GM12878 (cell line): ENCODE data around the gene HOXB3. TPM values are rescaled to one million over a fixed set of nuclear protein-coding genes. Genes with fewer than 3 reads are reported as not detected.

Source experiments
- ATAC-seq: fragments of 200-7000 bp; cut with Tn5 transposase; 3 replicates; pipeline ENCODE4 v1.9.1; 2020; ENCODE audit warnings: mild to moderate bottlenecking, moderate library complexity
- BruUV-seq: library from RNA; stranded (reverse); fragments of 400-500 nt; replicated peaks from 2 replicates; lab custom pipeline; 2021; lab: Mats Ljungman, UMichigan
- CTCF ChIA-PET: fragments of 300-600 bp; sonication (Branson Sonifier 250); formaldehyde crosslinking; extraction: SDS; loops from one replicate; lab custom pipeline; 2021; ENCODE audit warnings: inconsistent platforms; lab: Yijun Ruan, JAX
- POLR2A ChIA-PET: fragments of 350-600 bp; formaldehyde crosslinking; extraction: SDS; loops from one replicate; lab custom pipeline; 2021; ENCODE audit warnings: inconsistent platforms; lab: Charles Lee
- RAD21 ChIA-PET: fragments of 300-600 bp; sonication (Branson Sonifier 250); formaldehyde crosslinking; loops from one replicate; lab custom pipeline; 2023; ENCODE audit warnings: antibody characterized with exemption; ENCODE audit not compliant: unreplicated experiment; lab: Charles Lee
- SMC1A ChIA-PET: fragments of 300-600 bp; sonication (Branson Sonifier 250); formaldehyde crosslinking; loops from one replicate; lab custom pipeline; 2023; ENCODE audit not compliant: unreplicated experiment, uncharacterized antibody; lab: Charles Lee
- DNase-seq: peaks from one replicate; pipeline ENCODE4 v3.0.0-alpha.2; 2011; ENCODE audit warnings: low read depth, low spot score
- FAIRE-seq: peaks from 3 replicates; lab custom pipeline; 2011; peaks lifted over from hg19 to GRCh38; lab: Jason Lieb, UNC
- H2AFZ ChIP-seq: 2 replicates; pipeline ENCODE4 v1.6.0; 2011; ENCODE audit warnings: low read depth, low read length, control low read depth; ENCODE audit not compliant: control insufficient read depth
- H3K27ac ChIP-seq: 2 replicates; pipeline ENCODE4 v1.5.1; 2011; ENCODE audit warnings: control low read depth; ENCODE audit not compliant: control insufficient read depth, insufficient read depth
- H3K27me3 ChIP-seq, 2 experiments: replicated peaks in 1 of 2; 2 replicates each; pipeline versions ENCODE4 v1.6.0 to v1.6.1; 2011; ENCODE audit warnings: low read length in 1 of 2; ENCODE audit not compliant: control insufficient read depth in 2 of 2, insufficient read depth in 2 of 2
- H3K36me3 ChIP-seq, 2 experiments: 2 replicates each; pipeline ENCODE4 v1.5.1; 2011; ENCODE audit warnings: low read length in 1 of 2; ENCODE audit not compliant: control insufficient read depth in 2 of 2, insufficient read depth in 2 of 2
- H3K4me1 ChIP-seq: 2 replicates; pipeline ENCODE4 v1.6.1; 2011; ENCODE audit warnings: mild to moderate bottlenecking, low read length, moderate library complexity, mixed read lengths; ENCODE audit not compliant: control insufficient read depth, insufficient read depth
- H3K4me2 ChIP-seq: 2 replicates; pipeline ENCODE4 v1.6.0; 2011; ENCODE audit warnings: control low read depth; ENCODE audit not compliant: control insufficient read depth, insufficient read depth
- H3K4me3 ChIP-seq: fragments of 200-600 bp; sonication (generic); 2 replicates; pipeline ENCODE4 v1.5.1; 2016
- H3K79me2 ChIP-seq: 2 replicates; pipeline ENCODE4 v1.6.0; 2011; ENCODE audit warnings: low read length; ENCODE audit not compliant: control insufficient read depth, insufficient read depth
- H3K9ac ChIP-seq: 2 replicates; pipeline ENCODE4 v1.8.0; 2011; ENCODE audit warnings: low read length, control low read depth, mixed read lengths; ENCODE audit not compliant: control insufficient read depth, insufficient read depth
- H3K9me3 ChIP-seq: replicated peaks from 3 replicates; pipeline ENCODE4 v1.5.1; 2011; ENCODE audit warnings: mild to moderate bottlenecking, low read length; ENCODE audit not compliant: control insufficient read depth, insufficient read depth
- H4K20me1 ChIP-seq: 2 replicates; pipeline ENCODE4 v1.6.0; 2011; ENCODE audit not compliant: control insufficient read depth, insufficient read depth
- CBX5 ChIP-seq: sonication (generic); IDR thresholded peaks from 2 replicates; pipeline ENCODE4 v1.6.1; 2016; ENCODE audit warnings: low read depth, moderate library complexity, mild to moderate bottlenecking, inconsistent platforms
- CEBPB ChIP-seq, 2 experiments: fragments of 150-350 bp in 1 of 2; IDR thresholded peaks; 2 replicates each; pipeline ENCODE4 v1.6.1; 2012 to 2014; ENCODE audit warnings: low read depth in 2 of 2, low read length in 2 of 2, borderline replicate concordance in 1 of 2, inconsistent platforms in 1 of 2
- CHD1 ChIP-seq: IDR thresholded peaks from 2 replicates; pipeline ENCODE4 v1.6.1; 2012; ENCODE audit warnings: low read depth, low read length, improper control_type of control experiment
- CREB1 ChIP-seq: IDR thresholded peaks from 2 replicates; pipeline ENCODE4 v1.6.1; 2012; ENCODE audit warnings: low read depth, mild to moderate bottlenecking, inconsistent platforms
- FOXK2 ChIP-seq: fragments of 450-650 bp; IDR thresholded peaks from 2 replicates; pipeline ENCODE4 v1.6.1; 2017; ENCODE audit warnings: mild to moderate bottlenecking, moderate library complexity
- IKZF2 ChIP-seq, 2 experiments: fragments of 450-650 bp; IDR thresholded peaks; 2 replicates each; pipeline ENCODE4 v1.6.1; 2017; ENCODE audit warnings: mild to moderate bottlenecking in 2 of 2, moderate library complexity in 2 of 2
- SKIL ChIP-seq: fragments of 450-650 bp; IDR thresholded peaks from 2 replicates; pipeline ENCODE4 v1.6.1; 2017; ENCODE audit warnings: mild to moderate bottlenecking, low read depth, inconsistent platforms; ENCODE audit not compliant: poor library complexity, severe bottlenecking
- SMARCA5 ChIP-seq: fragments of 450-650 bp; IDR thresholded peaks from 2 replicates; pipeline ENCODE4 v1.6.1; 2017; ENCODE audit warnings: mild to moderate bottlenecking
- SPI1 ChIP-seq: IDR thresholded peaks from 2 replicates; pipeline ENCODE4 v1.6.1; 2011; ENCODE audit warnings: low read depth, mild to moderate bottlenecking, low read length, moderate library complexity, borderline replicate concordance; ENCODE audit not compliant: insufficient read depth
- TCF12 ChIP-seq: IDR thresholded peaks from 2 replicates; pipeline ENCODE4 v1.6.1; 2011; ENCODE audit warnings: low read depth, mild to moderate bottlenecking, low read length
- ZBTB33 ChIP-seq: fragments of 450-650 bp; IDR thresholded peaks from 2 replicates; pipeline ENCODE4 v1.6.1; 2017; ENCODE audit warnings: mild to moderate bottlenecking
- ZNF384 ChIP-seq: IDR thresholded peaks from 2 replicates; pipeline ENCODE4 v1.6.1; 2012; ENCODE audit warnings: low read depth, mild to moderate bottlenecking, low read length, improper control_type of control experiment, borderline replicate concordance
- WGBS: methylation state at CpG from one replicate; pipeline ENCODE4 v1.1.6; 2016; ENCODE audit warnings: low lambda C conversion rate; ENCODE audit not compliant: insufficient replicate concordance, insufficient coverage; ENCODE audit errors: missing lambda C conversion rate; 5-methylcytosine and 5-hydroxymethylcytosine counted together
- in situ Hi-C: fragments of 300-500 bp; cut with MboI; formaldehyde crosslinking; loops from 9 replicates; pipeline ENCODE4 v1.14.3; 2018; ENCODE audit warnings: mixed read lengths
- intact Hi-C: fragments of 100-400 bp; cut with micrococcal nuclease; formaldehyde crosslinking; loops from one replicate; pipeline ENCODE4 v1.14.2; 2022; ENCODE audit not compliant: unreplicated experiment
- polyA plus RNA-seq, 11 experiments: library from polyadenylated mRNA; depleted of rRNA in 4 of 11; unstranded in 6 of 11; stranded (reverse) in 5 of 11; fragments of >200 nt; fragmentation: Nextera tagmentation in 4 of 11; fragmentation: Illumina TruSeq in 1 of 11; extraction: Ambion mirVana in 4 of 11; extraction: Trizol in 1 of 11; gene quantifications; 1 replicate in 1 of 11; 2 replicates in 10 of 11; pipeline versions ENCODE4 v1.2.1 to v1.2.3, GENCODE V29; 2011 to 2016; ENCODE audit warnings: inconsistent platforms in 2 of 11, missing spikeins in 2 of 11, low read depth in 1 of 11
- total RNA-seq, 4 experiments: library from RNA; depleted of rRNA in 3 of 4; stranded (reverse); fragments of >200 nt in 3 of 4; fragmentation: Illumina TruSeq in 1 of 4; extraction: Trizol in 1 of 4; gene quantifications; 2 replicates each; pipeline versions ENCODE4 v1.2.1 to v1.2.3, GENCODE V29; 2013 to 2021

The HOXB3 gene
- total and polyA plus RNA-seq, 10 of the 15 experiments (the other 5 are each of a cell fraction or from before 2014, with no cell fraction given): 0.19 to 7.7 (median 2.9) TPM

DNA sequence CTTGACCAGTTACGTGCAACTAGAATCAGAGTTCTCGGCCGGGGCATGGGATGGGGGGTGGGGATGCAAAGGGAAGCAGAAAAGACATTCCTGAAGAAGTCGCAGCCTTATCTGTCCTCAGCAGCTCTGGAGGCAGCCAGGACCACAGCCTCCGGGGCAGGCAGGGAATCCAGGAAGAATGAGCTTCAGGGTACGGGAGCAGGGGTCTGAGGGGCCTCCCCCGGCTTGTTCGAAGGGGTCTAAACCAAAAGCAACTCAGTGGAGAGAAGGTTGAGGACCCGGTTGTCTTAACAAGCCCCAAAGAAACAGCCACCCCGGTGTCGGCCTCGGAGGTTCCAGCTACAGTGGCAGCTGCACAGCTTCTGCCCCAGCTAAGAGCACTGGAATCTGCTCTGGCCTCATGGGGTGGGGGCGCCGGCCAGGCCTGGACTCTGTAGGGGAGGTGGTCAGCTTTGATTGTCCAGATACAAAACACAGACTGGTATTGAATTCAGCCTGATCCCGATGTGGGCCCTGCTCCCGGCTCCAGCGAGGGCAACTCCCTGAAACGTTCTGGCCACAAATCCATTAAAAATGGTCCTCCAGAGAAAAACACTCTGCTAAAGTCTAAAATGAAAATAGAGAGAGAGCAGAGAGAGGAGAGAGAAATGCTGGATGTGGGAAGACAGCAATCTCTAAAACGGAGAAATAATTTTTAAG, 19.6 kb downstream of the HOXB3 start:
- ChIA-PET POLR2A (no interaction called here), RAD21 (no interaction called here), CTCF (interaction anchor here (0.6 to 1.5 kb wide), 3 partner anchors 48 to 353 kb away, joined by 3 read pairs; no protein-coding TSS in a partner anchor)
- Histone ChIP-seq H3K4me2 (no peak overlapping the region), H3K9ac (no peak overlapping the region), H3K36me3 (no peaks in the 10 kb centered on the region; a peak in 1 of 4 replicates), H4K20me1 (no peaks in the 10 kb centered on the region), H3K27ac (no peak overlapping the region), H3K79me2 (no peaks in the 10 kb centered on the region)
- in situ Hi-C loops: no loop called here
- WGBS: 57% methylated on average over 19 of the region's 19 CpGs
- DNase-seq: no peak
- TF ChIP-seq ZNF384 (no peak), CREB1 (no peak)
- TF ChIP-seq, all 136 proteins: peak for 0
- FAIRE-seq (no peak), ATAC-seq (no peak)
- Histone ChIP-seq H3K9me3 (no peaks in the 10 kb centered on the region), H3K27me3 (no peaks in the 10 kb centered on the region), H3K4me1 (no peaks in the 10 kb centered on the region), H3K4me3 (no peak overlapping the region), H2AFZ (no peak overlapping the region)
- intact Hi-C loops: no loop called here
- SMC1A ChIA-PET: interaction anchor here (0.6 to 2.0 kb wide), 2 partner anchors 78 to 167 kb away, joined by 5 to 7 read pairs; no protein-coding TSS in a partner anchor
- BruUV-seq: no TSS peak

- no peaks in the 10 kb centered on the region for H4K20me1 ChIP-seq
- ChIA-PET SMC1A (interaction anchor here (0.6 to 2.0 kb wide), 2 partner anchors 77 to 167 kb away, joined by 5 to 7 read pairs; no protein-coding TSS in a partner anchor), CTCF (interaction anchor here (0.6 to 1.5 kb wide), 4 partner anchors 47 to 475 kb away, joined by 3 read pairs; no protein-coding TSS in a partner anchor), RAD21 (no interaction called here), POLR2A (no interaction called here)
- no peaks in the 10 kb centered on the region for H3K27me3 ChIP-seq
- 72% methylated on average over 6 of the region's 6 CpGs for WGBS
- H3K36me3 ChIP-seq: no peaks in the 10 kb centered on the region; a peak in 1 of 4 replicates
- in situ Hi-C loops: no loop called here
- ATAC-seq (no peak), FAIRE-seq (no peak), DNase-seq (no peak)
- no peaks in the 10 kb centered on the region for H3K79me2 ChIP-seq
- H3K4me1 ChIP-seq: no peaks in the 10 kb centered on the region
- H3K9me3 ChIP-seq: no peaks in the 10 kb centered on the region
- no peak overlapping the region for H2AFZ ChIP-seq
- H3K9ac ChIP-seq: no peak overlapping the region
- no peak overlapping the region for H3K4me2 ChIP-seq
- no peak overlapping the region for H3K27ac ChIP-seq
- no peak overlapping the region for H3K4me3 ChIP-seq
- intact Hi-C loops: no loop called here
- BruUV-seq: no TSS peak
- TF ChIP-seq SPI1: no peak
- TF ChIP-seq CBX5: no peak
- no peak for TF ChIP-seq FOXK2
- TF ChIP-seq SMARCA5: no peak
- TF ChIP-seq TCF12: no peak
- TF ChIP-seq SKIL: no peak
- no peak for TF ChIP-seq CHD1
- TF ChIP-seq IKZF2 (IDR thresholded peaks at IDR 0.05): no peak
- no peak for TF ChIP-seq ZBTB33
- no peak for TF ChIP-seq CEBPB (IDR thresholded peaks at IDR 0.05; ENCODE audit: borderline replicate concordance in 1 of 2, low read depth in 2 of 2, low read length in 2 of 2)
Observed at GRCh38 chr17:48569674-48570324, 20.2 kb downstream of the HOXB3 start.
